DMS79 treated with DMSO at 0.1 percent for 48 hours (cell line): Measurements from ENCODE around the gene EOGT.

Experiments used
- DNase-seq: peaks from one replicate; lab custom pipeline; 2025; lab: John Stamatoyannopoulos, UW

EOGT gene

GRCh38 chr3:69013253-69014021, at the start of gene EOGT:
Gene EOGT (minus strand): TSS chr3:69013684. CDS start chr3:69009846, 3,838 bp downstream.
- DNase-seq, result peak; percentile 6

GRCh38 chr3:69059688-69060087, 46.2 kb upstream of the EOGT start:
- DNase-seq, result no peak

- no peak for DNase-seq
Observed at GRCh38 chr3:69058947-69059224, 45.4 kb upstream of the EOGT start.

DNA sequence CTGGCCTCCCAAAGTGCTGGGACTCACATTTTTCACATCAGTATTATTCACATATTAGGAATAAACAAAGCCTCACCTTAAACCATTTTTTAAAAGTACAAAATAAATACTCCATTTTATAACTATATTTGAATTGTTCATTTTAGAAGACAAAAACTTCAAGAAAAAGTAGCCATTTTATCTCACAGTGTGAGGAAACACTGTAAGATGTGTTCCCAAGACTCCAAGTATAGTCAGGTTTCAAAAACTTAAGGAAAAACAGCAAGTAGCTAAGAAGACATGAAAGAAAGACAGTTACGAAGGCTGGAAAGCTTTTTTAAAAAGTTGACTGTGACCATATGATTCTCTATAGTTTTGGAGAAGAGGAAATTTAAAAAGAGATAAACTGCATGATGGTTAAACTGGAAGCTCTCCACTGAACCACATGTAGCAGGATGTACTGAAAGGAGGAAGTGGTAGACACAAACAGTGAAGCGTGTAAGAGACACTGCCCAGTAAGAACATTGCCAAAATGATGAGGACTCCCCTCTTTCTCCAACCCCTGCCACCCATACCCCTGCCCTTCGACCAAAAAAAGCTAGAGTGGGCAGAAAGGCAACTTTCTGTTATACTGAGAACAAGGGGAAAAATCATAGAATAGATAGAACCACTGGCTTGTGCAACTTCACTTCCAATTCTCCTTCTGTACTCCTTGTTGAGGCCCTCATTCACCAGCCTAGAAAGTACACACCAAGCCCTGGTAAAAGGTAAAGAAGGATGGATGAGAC, 44.9 kb upstream of the EOGT start:
- no peak for DNase-seq

GRCh38 chr3:69052472-69052898, 39.0 kb upstream of the EOGT start:
- DNase-seq, result no peak

DNA sequence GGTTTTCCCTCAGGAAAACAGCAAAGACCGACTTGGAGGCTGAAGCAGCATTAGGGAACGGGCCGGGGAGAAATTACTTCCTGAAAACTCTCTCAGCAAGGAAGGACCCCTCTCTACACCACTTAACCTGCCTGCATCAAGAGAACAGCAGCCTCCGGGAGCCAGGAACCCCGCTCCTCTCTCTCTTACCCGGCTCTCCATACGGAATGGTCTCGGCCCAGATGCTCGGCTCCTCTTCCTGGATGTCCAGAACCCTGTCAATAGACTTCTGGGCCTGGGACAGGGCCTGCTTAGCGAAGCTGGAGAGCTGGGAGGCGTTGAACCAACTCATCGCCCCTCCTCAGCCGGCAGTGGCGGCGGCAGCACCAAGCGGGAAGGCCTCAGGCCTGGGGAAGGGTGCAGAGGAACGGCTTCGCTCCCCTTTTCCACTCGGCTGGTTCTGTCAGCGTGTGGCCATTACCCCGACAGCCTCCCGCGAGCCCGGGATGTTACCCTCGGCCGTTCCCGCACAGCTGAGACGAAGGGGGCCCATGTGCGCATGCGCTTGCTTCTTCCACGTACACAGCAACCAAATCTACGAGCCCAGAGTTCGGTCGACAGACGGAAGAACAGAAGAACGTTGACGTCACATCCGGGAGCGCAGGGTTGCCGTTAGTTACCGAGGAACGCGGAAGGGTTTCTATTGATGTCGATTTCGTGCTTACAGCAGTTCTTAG, 38.4 kb upstream of the EOGT start, which contains the start of gene TMF1:
Gene TMF1, minus strand, starts transcription at position 578 of the 716 bp plus-strand sequence. Its CDS starts 247 bp downstream, at position 331.
- no peak for DNase-seq

- DNase-seq, result no peak
Observed at GRCh38 chr3:69048990-69049389, 35.5 kb upstream of the EOGT start.

GRCh38 chr3:69044608-69045007, 31.1 kb upstream of the EOGT start:
- DNase-seq, result no peak

DNA sequence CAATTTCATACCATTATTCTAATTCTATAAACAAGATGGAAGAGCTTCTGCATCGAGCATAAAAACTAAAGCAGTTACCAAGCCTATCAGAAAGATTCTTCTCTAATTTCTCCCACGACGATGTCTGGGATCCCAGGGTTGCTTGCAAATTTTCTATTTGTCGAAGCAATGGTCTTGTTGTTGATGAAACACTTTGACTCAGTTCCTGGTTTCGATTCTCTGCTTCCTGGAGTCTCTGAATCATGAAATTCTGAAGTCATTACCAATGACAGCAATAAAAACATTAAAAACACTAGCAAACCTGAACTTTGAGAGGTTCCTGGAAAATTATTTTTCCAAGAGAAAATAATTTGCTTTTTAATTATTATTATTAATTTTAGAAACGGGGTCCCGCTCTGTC, 20.0 kb upstream of the EOGT start:
- DNase-seq, result no peak

DNA sequence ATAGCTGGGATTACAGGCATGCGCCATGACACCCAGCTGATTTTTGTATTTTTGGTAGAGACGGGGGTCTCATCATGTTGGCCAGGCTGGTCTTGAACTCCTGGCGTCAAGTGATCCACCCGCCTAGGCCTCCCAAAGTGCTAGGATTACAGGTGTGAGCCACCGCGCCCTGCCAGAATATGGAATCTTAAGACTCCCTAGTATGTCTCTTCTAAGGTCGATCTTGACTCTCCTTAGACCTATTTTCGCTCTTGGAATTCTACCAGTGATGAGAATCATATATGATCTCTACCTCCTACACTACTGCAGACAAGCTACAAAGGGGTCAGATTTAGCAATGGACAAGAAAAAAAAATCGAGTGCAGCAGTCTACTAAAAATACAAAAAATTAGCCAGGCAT, 19.3 kb upstream of the EOGT start:
- no peak for DNase-seq

DNA sequence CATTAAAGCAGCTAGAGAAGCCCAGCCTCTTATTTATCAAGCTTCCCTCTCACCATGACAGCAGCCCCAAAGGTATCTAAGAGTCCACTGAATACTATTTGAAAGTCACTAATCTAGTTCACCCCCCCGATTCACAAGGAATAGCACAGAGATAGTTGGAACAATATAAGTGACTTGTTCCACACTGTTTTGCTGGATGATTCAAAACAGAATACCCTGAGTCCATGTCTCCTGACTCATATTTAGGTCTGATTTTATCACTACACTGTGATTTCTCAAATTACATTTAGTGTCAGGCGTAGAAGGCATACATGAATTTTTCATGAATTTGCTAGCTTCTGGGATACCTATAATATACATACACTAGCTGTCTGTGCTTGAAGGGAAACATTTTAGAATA, 18.7 kb upstream of the EOGT start:
- no peak for DNase-seq

- DNase-seq, result no peak
Observed at GRCh38 chr3:69031635-69032034, 18.2 kb upstream of the EOGT start.

GRCh38 chr3:69020857-69021256, 7.4 kb upstream of the EOGT start:
- no peak for DNase-seq

DNA sequence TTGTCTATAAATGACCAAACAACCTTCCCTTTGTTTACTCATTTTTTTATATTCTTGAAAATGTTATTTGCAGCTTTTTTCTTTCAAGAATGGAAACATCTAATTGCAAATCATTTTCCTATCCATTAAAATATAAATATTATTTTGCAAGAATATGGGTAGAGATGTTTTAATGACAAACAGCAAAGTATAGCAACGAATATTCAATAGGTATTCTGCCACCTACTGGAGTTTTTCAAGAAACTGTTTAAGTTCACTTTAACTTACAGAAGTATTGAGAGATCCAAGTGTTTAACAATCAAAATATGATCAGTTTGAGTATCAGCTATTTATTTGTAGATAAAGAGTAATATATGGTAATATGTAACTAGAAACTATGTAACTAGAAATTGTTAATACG, 6.9 kb upstream of the EOGT start:
- no peak for DNase-seq

- no peak for DNase-seq
Observed at GRCh38 chr3:69016901-69017300, 3.4 kb upstream of the EOGT start.

- no peak for DNase-seq
Observed at GRCh38 chr3:69016102-69016501, 2.6 kb upstream of the EOGT start.

DNA sequence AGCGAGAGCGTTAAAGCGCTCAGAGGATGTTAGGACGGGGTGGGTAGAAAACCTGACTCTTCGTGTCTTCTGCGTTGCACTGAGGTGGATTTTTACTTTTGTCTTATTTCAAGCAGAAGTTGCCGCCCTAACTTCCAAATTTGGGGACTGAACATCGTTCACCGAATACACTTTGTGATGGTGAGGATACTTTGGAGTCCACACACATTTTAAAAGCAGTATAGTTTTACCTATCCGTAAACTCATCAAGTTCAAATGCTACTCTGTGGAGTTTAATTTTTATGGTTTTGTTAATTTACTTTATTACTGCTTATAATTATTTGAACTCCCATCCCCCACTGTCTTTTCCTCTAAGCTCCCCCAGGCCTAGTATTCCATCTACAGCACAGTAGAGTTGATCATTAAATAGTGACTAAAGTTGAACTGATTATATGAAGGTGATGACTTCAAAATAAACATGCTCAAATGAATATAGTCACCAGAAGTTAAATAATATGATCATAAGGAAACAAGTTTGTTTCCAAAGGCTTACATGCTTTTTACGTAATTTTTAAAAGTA, 617 bp upstream of the EOGT start:
- DNase-seq, result no peak

DNA sequence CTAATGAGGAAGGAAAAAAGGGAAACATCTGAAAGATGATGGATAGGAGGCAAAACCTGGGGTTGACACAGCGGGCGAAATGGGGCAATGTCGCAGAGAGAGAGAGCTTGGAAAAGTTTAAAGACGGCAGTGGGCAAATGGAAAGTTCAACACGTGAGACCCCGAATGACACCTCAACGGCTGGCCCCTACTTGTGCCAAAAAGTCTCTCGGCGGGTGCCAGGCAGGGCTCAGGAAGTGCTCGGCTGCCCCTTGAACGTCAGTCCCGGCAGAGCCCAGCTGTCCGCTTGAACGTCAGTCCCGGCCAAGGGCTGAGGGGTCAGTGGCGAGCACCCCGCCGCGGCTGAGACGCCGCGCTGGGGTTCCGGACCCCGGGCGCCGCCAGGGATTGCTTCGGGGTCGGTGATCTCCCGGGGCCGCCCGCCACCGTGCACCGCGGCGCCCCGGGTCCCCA, 658 bp downstream of the EOGT start:
- no peak for DNase-seq

DNA sequence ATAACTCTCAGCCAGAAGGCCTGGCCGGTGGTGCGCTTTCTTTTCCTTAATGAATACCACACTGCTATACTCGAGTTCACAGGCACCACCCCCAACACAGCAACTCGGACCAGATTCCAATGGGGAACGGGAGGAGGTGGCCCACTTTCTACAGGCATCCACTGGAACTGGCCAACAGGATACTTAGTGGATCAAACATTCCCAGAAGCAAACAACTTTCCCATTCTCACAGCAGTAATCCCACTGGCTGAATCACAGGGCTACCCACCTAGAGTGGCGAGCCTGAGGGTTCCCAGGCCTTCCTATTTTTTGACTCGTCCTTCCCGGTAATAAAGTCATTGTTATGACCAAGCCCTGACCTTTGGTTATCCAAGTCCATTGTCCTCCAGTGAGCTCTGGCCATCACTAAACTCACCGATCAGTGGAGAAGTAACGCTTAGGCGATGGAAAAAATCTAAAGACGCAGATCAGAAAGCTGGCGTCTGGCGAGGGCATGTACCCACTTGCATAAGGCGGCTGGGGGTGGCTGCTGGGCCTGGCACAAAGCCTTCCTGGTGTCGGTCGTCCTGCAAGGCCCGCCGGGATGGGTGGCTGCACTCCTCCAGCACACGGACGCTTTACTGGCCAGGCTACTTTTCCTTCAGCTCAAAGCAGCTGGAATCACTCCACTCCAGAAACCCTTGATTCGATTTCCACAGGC, 1.2 kb downstream of the EOGT start:
- DNase-seq, result no peak

- no peak for DNase-seq
Observed at GRCh38 chr3:69011096-69011730, 2.3 kb downstream of the EOGT start.
